GM18867 (cell line): ENCODE data around the gene TEX50.
"Not testable (repeated sequence)": the region's sequence is repeated elsewhere in the genome, so short reads cannot be mapped to it uniquely, and the experiment has no call there.

Source experiments
- ATAC-seq: cut with Tn5 transposase; IDR thresholded peaks from one replicate; pipeline ENCODE4 v1.9.1; 2021; ENCODE audit warnings: mild to moderate bottlenecking, moderate library complexity; ENCODE audit not compliant: unreplicated experiment

TEX50 gene

GRCh38 chr1:173661763-173662162 is 26.6 kb downstream of the TEX50 start:
- ATAC-seq: no peak

GRCh38 chr1:173663159-173663558 is 28.0 kb downstream of the TEX50 start:
- no peak for ATAC-seq

GRCh38 chr1:173666646-173667045 is 31.5 kb downstream of the TEX50 start:
- ATAC-seq: no peak

- ATAC-seq: no peak
Observed at GRCh38 chr1:173669491-173669941, 34.4 kb downstream of the TEX50 start, which contains the start of gene ANKRD45. ANKRD45 (minus strand) TSS chr1:173669851; CDS start chr1:173659418, 10,433 bp downstream.

- not testable (repeated sequence) for ATAC-seq
Observed at GRCh38 chr1:173674496-173674895, 39.4 kb downstream of the TEX50 start.

GRCh38 chr1:173680152-173680551 is 45.0 kb downstream of the TEX50 start:
- ATAC-seq: not testable (repeated sequence)

GRCh38 chr1:173682184-173682583 is 47.0 kb downstream of the TEX50 start:
- no peak for ATAC-seq

- not testable (repeated sequence) for ATAC-seq
Observed at GRCh38 chr1:173683838-173684237, 48.7 kb downstream of the TEX50 start.

GRCh38 chr1:173685121-173685520 is 50.0 kb downstream of the TEX50 start:
- ATAC-seq: not testable (repeated sequence)
